Lung (tissue), 12 donors: Measurements from ENCODE around the gene RIN3. TPM values are rescaled to one million over a fixed set of nuclear protein-coding genes. Genes with fewer than 3 reads are reported as not detected.

Source experiments
- ATAC-seq: fragments of 200-7000 bp; cut with Tn5 transposase; one replicate; pipeline ENCODE4 v1.9.1; 2020; ENCODE audit warnings: moderate number of reproducible peaks; ENCODE audit not compliant: insufficient read depth, low FRiP score
- DNase-seq, 3 donors: peaks; one replicate each; pipeline ENCODE4 v3.0.0-alpha.2; 2013 to 2017
- H3K27ac ChIP-seq, 2 donors: one replicate each; pipeline ENCODE4 v1.5.1; 2013; ENCODE audit warnings: mild to moderate bottlenecking in 2 of 2, moderate library complexity in 2 of 2, control low read depth in 1 of 2, inconsistent platforms in 1 of 2, low read depth in 1 of 2, low read length in 1 of 2
- H3K27me3 ChIP-seq, 3 donors: one replicate each; pipeline ENCODE4 v1.5.1; 2013; ENCODE audit warnings: low read length in 2 of 3; ENCODE audit not compliant: control insufficient read depth in 3 of 3, insufficient read depth in 3 of 3
- H3K36me3 ChIP-seq, 4 donors: one replicate each; pipeline ENCODE4 v1.5.1; 2013; ENCODE audit warnings: low read length in 4 of 4, mild to moderate bottlenecking in 1 of 4, moderate library complexity in 1 of 4; ENCODE audit not compliant: control insufficient read depth in 4 of 4, insufficient read depth in 4 of 4
- H3K4me1 ChIP-seq, 5 donors: one replicate each; pipeline ENCODE4 v1.5.1; 2013; ENCODE audit warnings: low read length in 5 of 5, mild to moderate bottlenecking in 2 of 5, moderate library complexity in 1 of 5; ENCODE audit not compliant: control insufficient read depth in 5 of 5, insufficient read depth in 5 of 5
- H3K4me3 ChIP-seq: one replicate; pipeline ENCODE4 v1.5.1; 2013; ENCODE audit warnings: mild to moderate bottlenecking, control low read depth, moderate library complexity
- H3K9ac ChIP-seq, 2 donors: one replicate each; pipeline ENCODE4 v1.5.1; 2013; ENCODE audit warnings: low read length in 2 of 2, control low read depth in 1 of 2; ENCODE audit not compliant: insufficient read depth in 1 of 2
- H3K9me3 ChIP-seq, 4 donors: one replicate each; pipeline ENCODE4 v1.5.1; 2013; ENCODE audit warnings: low read length in 3 of 4, mild to moderate bottlenecking in 1 of 4, moderate library complexity in 1 of 4; ENCODE audit not compliant: control insufficient read depth in 4 of 4, insufficient read depth in 3 of 4
- CTCF ChIP-seq: IDR thresholded peaks from 2 replicates; pipeline ENCODE4 v1.5.1; 2012; ENCODE audit warnings: mild to moderate bottlenecking; ENCODE audit errors: control extremely low read depth, extremely low read depth
- WGBS, 2 donors: extraction: QIAGEN DNeasy Blood & Tissue Kit; methylation state at CpG; one replicate each; pipeline ENCODE4 v1.1.7; 2013; 5-methylcytosine and 5-hydroxymethylcytosine counted together
- polyA plus RNA-seq, 2 donors: library from polyadenylated mRNA; stranded (reverse); fragments of 200-250 nt; gene quantifications; one replicate each; pipeline ENCODE4 v1.2.1, GENCODE V29; 2013
- total RNA-seq, 2 donors: library from RNA; depleted of rRNA in 1 of 2; stranded (reverse); fragments of >200 nt in 1 of 2; gene quantifications; one replicate each; pipeline ENCODE4 v1.2.1, GENCODE V29; 2014 to 2021
- donor health status: control.
- donor health status: control.
- donor health status: Bipolar disorder and iron deficiency.
- donor health status: healthy.
- donor health status: DM: yes; HTN: yes; CAD: no.

RIN3 gene
- total and polyA plus RNA-seq, 4 donors = 19.3 to 55.5 (median 40.2) TPM

- no peak overlapping the region for H3K4me3 ChIP-seq
- no peak overlapping the region for H3K27ac ChIP-seq
- WGBS, 2 donors = 64 to 82% methylated on average over 11 of the region's 11 CpGs
- H3K27me3 ChIP-seq = no peaks in the 10 kb centered on the region
- DNase-seq (no peak), ATAC-seq (no peak)
- H3K36me3 ChIP-seq = peaks cover 0 to 14% (median 4%) of the 10 kb centered on the region in 4 donors
- H3K9ac ChIP-seq = no peak overlapping the region
- peaks cover 0 to 12% (median 5%) of the 10 kb centered on the region in 4 donors for H3K9me3 ChIP-seq
- no peak for TF ChIP-seq CTCF
- H3K4me1 ChIP-seq = peaks cover 0 to 14% (median 6%) of the 10 kb centered on the region in 5 donors
Measured at GRCh38 chr14:92619671-92620456, 106.3 kb downstream of the RIN3 start.

- peaks cover 0 to 20% (median 8%) of the 10 kb centered on the region in 4 donors for H3K9me3 ChIP-seq
- DNase-seq (no peak), ATAC-seq (no peak)
- peaks cover 0 to 19% (median 2%) of the 10 kb centered on the region in 4 donors for H3K36me3 ChIP-seq
- peaks cover 0 to 12% (median 0%) of the 10 kb centered on the region in 5 donors for H3K4me1 ChIP-seq
- no peak overlapping the region for H3K27ac ChIP-seq
- no peak for TF ChIP-seq CTCF
- H3K4me3 ChIP-seq = no peak overlapping the region
- H3K9ac ChIP-seq = no peak overlapping the region
- H3K27me3 ChIP-seq = no peaks in the 10 kb centered on the region
- 98 to 99% methylated on average over 4 of the region's 4 CpGs for WGBS, 2 donors
Measured at GRCh38 chr14:92622311-92622710, 108.7 kb downstream of the RIN3 start.

- DNase-seq = no peak
- Histone ChIP-seq H3K4me3 (no peak overlapping the region), H3K4me1 (peaks cover 0 to 7% (median 0%) of the 10 kb centered on the region in 5 donors), H3K9ac (no peak overlapping the region), H3K27ac (no peak overlapping the region), H3K36me3 (peaks cover 0 to 27% (median 2%) of the 10 kb centered on the region in 4 donors), H3K9me3 (peaks cover 0 to 25% (median 12%) of the 10 kb centered on the region in 4 donors), H3K27me3 (no peaks in the 10 kb centered on the region)
- no peak for TF ChIP-seq CTCF
- WGBS, 2 donors = 97 to 98% methylated on average over 10 of the region's 10 CpGs
- ATAC-seq = no peak
Measured at GRCh38 chr14:92624764-92625163, 111.2 kb downstream of the RIN3 start.
